Measurements from ENCODE around the gene KCNK4.

Gene KCNK4

GRCh38 chr11:64318766-64319761, 28.0 kb downstream of the KCNK4 start:
- TF ChIP-seq NFIC (IDR thresholded peaks at IDR 0.05) (no peak), EP300 (IDR thresholded peaks at IDR 0.05; ENCODE audit: borderline replicate concordance) (no peak), EGR1 (IDR thresholded peaks at IDR 0.05) (no peak), USF1 (IDR thresholded peaks at IDR 0.05) (no peak), YY1 (IDR thresholded peaks at IDR 0.05; ENCODE audit: low read depth) (no peak), CEBPB (IDR thresholded peaks at IDR 0.05) (no peak), CREB1 (IDR thresholded peaks at IDR 0.05; ENCODE audit: low read depth) (no peak), REST (IDR thresholded peaks at IDR 0.05; ENCODE audit: low read depth) (no peak), FOXM1 (IDR thresholded peaks at IDR 0.05; ENCODE audit: borderline replicate concordance, low read depth) (no peak), TAF1 (IDR thresholded peaks at IDR 0.05; ENCODE audit: low read depth) (no peak), TEAD4 (IDR thresholded peaks at IDR 0.05) (no peak), ZBTB7A (IDR thresholded peaks at IDR 0.05; ENCODE audit: low read depth) (no peak), MAX (IDR thresholded peaks at IDR 0.05) (no peak), TCF12 (IDR thresholded peaks at IDR 0.05; ENCODE audit: low read depth) (no peak), RAD21 (IDR thresholded peaks at IDR 0.05; ENCODE audit: low read depth) (no peak)

GRCh38 chr11:64320556-64320955, 29.5 kb downstream of the KCNK4 start:
- TF ChIP-seq RAD21 (IDR thresholded peaks at IDR 0.05; ENCODE audit: low read depth), result no peak
- TF ChIP-seq EGR1 (IDR thresholded peaks at IDR 0.05), result no peak
- no peak for TF ChIP-seq ZBTB7A (IDR thresholded peaks at IDR 0.05; ENCODE audit: low read depth)
- TF ChIP-seq FOXM1 (IDR thresholded peaks at IDR 0.05; ENCODE audit: borderline replicate concordance, low read depth), result no peak
- no peak for TF ChIP-seq USF1 (IDR thresholded peaks at IDR 0.05)
- TF ChIP-seq MAX (IDR thresholded peaks at IDR 0.05), result no peak
- TF ChIP-seq TAF1 (IDR thresholded peaks at IDR 0.05; ENCODE audit: low read depth), result no peak
- no peak for TF ChIP-seq CEBPB (IDR thresholded peaks at IDR 0.05)
- TF ChIP-seq EP300 (IDR thresholded peaks at IDR 0.05; ENCODE audit: borderline replicate concordance), result no peak
- no peak for TF ChIP-seq CREB1 (IDR thresholded peaks at IDR 0.05; ENCODE audit: low read depth)
- no peak for TF ChIP-seq TCF12 (IDR thresholded peaks at IDR 0.05; ENCODE audit: low read depth)
- TF ChIP-seq REST (IDR thresholded peaks at IDR 0.05; ENCODE audit: low read depth), result no peak
- no peak for TF ChIP-seq YY1 (IDR thresholded peaks at IDR 0.05; ENCODE audit: low read depth)
- no peak for TF ChIP-seq TEAD4 (IDR thresholded peaks at IDR 0.05)
- TF ChIP-seq NFIC (IDR thresholded peaks at IDR 0.05), result no peak

- TF ChIP-seq ZBTB7A (IDR thresholded peaks at IDR 0.05; ENCODE audit: low read depth) (no peak), YY1 (IDR thresholded peaks at IDR 0.05; ENCODE audit: low read depth) (no peak), EGR1 (IDR thresholded peaks at IDR 0.05) (no peak), RAD21 (IDR thresholded peaks at IDR 0.05; ENCODE audit: low read depth) (no peak), TEAD4 (IDR thresholded peaks at IDR 0.05) (no peak), EP300 (IDR thresholded peaks at IDR 0.05; ENCODE audit: borderline replicate concordance) (no peak)
These were observed 29.9 kb downstream of the KCNK4 start for GRCh38 chr11:64321026-64321425.

DNA sequence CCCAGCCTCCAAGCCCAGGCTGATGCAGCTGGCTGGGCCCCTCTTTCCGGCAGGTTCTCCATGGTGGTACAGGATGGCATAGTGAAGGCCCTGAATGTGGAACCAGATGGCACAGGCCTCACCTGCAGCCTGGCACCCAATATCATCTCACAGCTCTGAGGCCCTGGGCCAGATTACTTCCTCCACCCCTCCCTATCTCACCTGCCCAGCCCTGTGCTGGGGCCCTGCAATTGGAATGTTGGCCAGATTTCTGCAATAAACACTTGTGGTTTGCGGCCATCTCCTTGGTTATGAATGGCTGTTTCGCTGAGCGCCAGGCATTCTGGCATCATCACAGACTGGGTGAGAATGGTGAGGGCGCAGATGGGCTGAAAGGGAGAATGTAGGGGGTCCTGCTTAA, 30.4 kb downstream of the KCNK4 start:
- TF ChIP-seq RAD21 (IDR thresholded peaks at IDR 0.05; ENCODE audit: low read depth) (no peak), EGR1 (IDR thresholded peaks at IDR 0.05) (no peak), REST (IDR thresholded peaks at IDR 0.05; ENCODE audit: low read depth) (no peak), EP300 (IDR thresholded peaks at IDR 0.05; ENCODE audit: borderline replicate concordance) (no peak), ZBTB7A (IDR thresholded peaks at IDR 0.05; ENCODE audit: low read depth) (no peak), TAF1 (IDR thresholded peaks at IDR 0.05; ENCODE audit: low read depth) (no peak), TEAD4 (IDR thresholded peaks at IDR 0.05) (no peak), CEBPB (IDR thresholded peaks at IDR 0.05) (no peak), FOXM1 (IDR thresholded peaks at IDR 0.05; ENCODE audit: borderline replicate concordance, low read depth) (no peak), YY1 (IDR thresholded peaks at IDR 0.05; ENCODE audit: low read depth) (no peak), NFIC (IDR thresholded peaks at IDR 0.05) (no peak), TCF12 (IDR thresholded peaks at IDR 0.05; ENCODE audit: low read depth) (no peak), MAX (IDR thresholded peaks at IDR 0.05) (no peak), CREB1 (IDR thresholded peaks at IDR 0.05; ENCODE audit: low read depth) (no peak)

Measured in Ishikawa (cell line).